ENCODE results near the gene ABCC2. TPM values are rescaled to one million over a fixed set of nuclear protein-coding genes. Genes with fewer than 3 reads are reported as not detected.
"Not testable (repeated sequence)": the region's sequence is repeated elsewhere in the genome, so short reads cannot be mapped to it uniquely, and the experiment has no call there.

The ABCC2 gene
- total RNA-seq, 1 donor from 2014 or later = 11.0 TPM

DNA sequence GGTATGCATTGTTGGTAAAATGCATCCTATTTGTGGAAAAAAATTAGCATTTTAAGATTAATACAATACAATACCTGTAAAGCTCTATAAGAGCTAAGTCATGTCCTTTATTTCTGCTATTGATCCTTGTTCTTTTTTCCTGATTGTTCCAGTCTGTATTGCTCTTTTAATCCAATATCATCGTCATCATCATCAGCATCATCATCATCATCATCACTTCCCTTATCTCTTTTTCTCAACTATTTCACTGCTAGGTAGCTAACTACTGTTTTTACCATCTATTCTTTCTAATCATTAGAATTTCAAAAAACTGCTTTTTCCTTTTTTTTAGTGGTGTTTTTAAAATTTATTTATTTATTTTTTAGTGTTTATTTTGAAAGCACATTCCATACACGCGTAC is 71.2 kb downstream of the ABCC2 start:
- Mint-ChIP-seq H3K27me3 (no peaks in the 10 kb centered on the region), H3K27ac (no peak overlapping the region), H3K36me3 (no peaks in the 10 kb centered on the region), H3K9me3 (no peaks in the 10 kb centered on the region), H3K4me3 (no peak overlapping the region), H3K4me1 (ENCODE audit: unreplicated experiment) (peaks cover 22% of the 10 kb centered on the region)
- no peak for DNase-seq (ENCODE audit: extremely low spot score, unreplicated experiment)
- TF ChIP-seq, protein P1, sequence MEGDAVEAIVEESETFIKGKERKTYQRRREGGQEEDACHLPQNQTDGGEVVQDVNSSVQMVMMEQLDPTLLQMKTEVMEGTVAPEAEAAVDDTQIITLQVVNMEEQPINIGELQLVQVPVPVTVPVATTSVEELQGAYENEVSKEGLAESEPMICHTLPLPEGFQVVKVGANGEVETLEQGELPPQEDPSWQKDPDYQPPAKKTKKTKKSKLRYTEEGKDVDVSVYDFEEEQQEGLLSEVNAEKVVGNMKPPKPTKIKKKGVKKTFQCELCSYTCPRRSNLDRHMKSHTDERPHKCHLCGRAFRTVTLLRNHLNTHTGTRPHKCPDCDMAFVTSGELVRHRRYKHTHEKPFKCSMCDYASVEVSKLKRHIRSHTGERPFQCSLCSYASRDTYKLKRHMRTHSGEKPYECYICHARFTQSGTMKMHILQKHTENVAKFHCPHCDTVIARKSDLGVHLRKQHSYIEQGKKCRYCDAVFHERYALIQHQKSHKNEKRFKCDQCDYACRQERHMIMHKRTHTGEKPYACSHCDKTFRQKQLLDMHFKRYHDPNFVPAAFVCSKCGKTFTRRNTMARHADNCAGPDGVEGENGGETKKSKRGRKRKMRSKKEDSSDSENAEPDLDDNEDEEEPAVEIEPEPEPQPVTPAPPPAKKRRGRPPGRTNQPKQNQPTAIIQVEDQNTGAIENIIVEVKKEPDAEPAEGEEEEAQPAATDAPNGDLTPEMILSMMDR (conservative IDR thresholded peaks at IDR 0.05) = no peak

DNA sequence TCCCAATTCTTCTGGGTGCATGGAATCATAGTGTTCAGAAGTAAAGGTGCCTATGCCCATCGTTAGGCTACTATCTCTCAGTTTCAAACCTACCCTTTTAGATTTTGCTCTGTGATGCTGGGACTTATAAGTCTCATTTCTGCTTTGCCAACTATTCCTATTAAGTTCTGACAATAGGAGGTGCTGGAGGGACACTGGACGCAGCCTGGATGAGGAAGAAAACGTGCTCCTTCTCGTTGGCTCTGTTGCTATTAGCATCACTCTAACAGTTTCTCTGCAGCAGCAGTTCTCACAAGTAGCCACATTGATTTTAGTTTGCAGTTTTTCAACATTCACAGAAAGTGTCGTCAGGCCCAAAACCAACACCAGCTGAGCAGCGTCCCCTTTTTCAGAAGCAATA is 72.4 kb downstream of the ABCC2 start:
- no peak for DNase-seq (ENCODE audit: extremely low spot score, unreplicated experiment)
- Mint-ChIP-seq H3K4me3 (no peak overlapping the region), H3K27me3 (no peaks in the 10 kb centered on the region), H3K4me1 (ENCODE audit: unreplicated experiment) (peaks cover 16% of the 10 kb centered on the region), H3K9me3 (no peaks in the 10 kb centered on the region), H3K36me3 (no peaks in the 10 kb centered on the region), H3K27ac (no peak overlapping the region)
- TF ChIP-seq, protein P1 (conservative IDR thresholded peaks at IDR 0.05) = peak; percentile 63

DNA sequence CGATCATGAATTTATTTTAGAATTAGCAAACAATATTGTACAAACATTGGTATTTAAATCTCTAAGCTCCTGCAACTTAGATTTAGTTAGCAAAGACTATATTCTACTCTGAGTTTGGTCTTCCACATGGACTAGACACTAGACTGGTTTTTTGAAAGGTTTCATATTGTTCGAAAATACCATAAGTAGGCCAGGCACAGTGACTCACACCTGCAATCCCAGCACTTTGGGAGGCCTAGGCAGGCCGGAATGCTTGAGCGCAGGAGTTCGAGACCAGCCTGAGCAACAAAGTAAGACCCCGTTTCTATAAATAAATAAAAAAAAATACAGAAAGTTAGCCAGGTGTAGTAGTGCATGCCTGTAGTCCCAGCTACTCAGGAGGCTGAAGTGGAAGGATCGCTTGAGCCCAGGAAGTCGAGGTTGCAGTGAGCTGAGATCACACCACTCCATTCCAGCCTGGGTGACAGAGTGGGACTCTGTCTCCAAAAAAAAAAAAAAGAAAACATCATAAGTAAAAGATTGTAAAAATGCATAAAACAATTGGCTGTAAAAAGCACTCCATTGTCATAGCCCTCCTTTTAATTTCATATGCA is 73.1 kb downstream of the ABCC2 start:
- no peaks in the 10 kb centered on the region for H3K36me3 Mint-ChIP-seq
- H3K27ac Mint-ChIP-seq = no peak overlapping the region
- TF ChIP-seq, protein P1 (conservative IDR thresholded peaks at IDR 0.05) = no peak
- no peak for DNase-seq (ENCODE audit: extremely low spot score, unreplicated experiment)
- H3K4me3 Mint-ChIP-seq = no peak overlapping the region
- H3K9me3 Mint-ChIP-seq = no peaks in the 10 kb centered on the region
- H3K27me3 Mint-ChIP-seq = no peaks in the 10 kb centered on the region
- peaks cover 10% of the 10 kb centered on the region for H3K4me1 Mint-ChIP-seq (ENCODE audit: unreplicated experiment)

DNA sequence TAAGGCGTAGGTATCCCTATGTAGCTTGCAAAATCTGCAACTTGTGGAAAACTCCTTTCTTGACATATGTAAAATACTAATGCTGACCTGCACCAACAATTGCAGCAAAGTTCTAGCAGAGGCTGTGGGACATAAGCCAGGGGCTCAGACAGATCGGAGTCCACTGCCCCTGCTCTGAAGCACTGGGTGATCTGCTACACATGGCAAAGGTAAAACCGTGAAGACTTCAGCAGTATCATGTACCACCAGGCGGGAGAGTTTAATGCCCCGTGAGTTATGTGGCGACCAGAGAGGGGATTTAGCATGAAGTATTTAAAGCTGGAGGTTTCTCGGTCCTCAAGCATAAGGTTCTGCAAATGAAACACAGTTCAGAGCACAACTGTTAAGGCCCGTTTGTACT is 76.4 kb downstream of the ABCC2 start:
- Mint-ChIP-seq H3K4me3 (no peak overlapping the region), H3K27me3 (no peaks in the 10 kb centered on the region), H3K4me1 (ENCODE audit: unreplicated experiment) (peaks cover 5% of the 10 kb centered on the region), H3K36me3 (no peaks in the 10 kb centered on the region), H3K9me3 (no peaks in the 10 kb centered on the region), H3K27ac (no peak overlapping the region)
- TF ChIP-seq, protein P1 (conservative IDR thresholded peaks at IDR 0.05) = no peak
- DNase-seq (ENCODE audit: extremely low spot score, unreplicated experiment) = no peak

DNA sequence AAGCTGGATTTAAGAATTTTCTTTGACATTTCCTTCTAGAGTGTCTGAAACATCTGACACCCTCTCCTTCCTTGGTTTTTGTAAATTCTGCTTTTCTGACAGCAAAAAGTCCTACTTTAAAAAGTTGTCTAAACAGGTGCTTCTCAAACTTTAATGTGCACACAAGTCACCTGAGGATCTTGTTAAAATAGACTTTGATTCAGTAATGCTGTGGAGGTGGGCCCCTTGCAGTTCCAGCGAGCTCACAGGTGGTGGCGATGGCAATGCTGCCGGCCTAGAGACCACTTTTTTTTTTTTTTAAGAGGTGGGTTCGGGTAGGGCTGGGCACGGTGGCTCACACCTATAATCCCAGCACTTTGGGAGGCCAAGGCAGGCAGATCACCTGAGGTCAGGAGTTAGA is 77.1 kb downstream of the ABCC2 start:
- no peak for DNase-seq (ENCODE audit: extremely low spot score, unreplicated experiment)
- Mint-ChIP-seq H3K4me3 (no peak overlapping the region), H3K4me1 (ENCODE audit: unreplicated experiment) (peaks cover 5% of the 10 kb centered on the region), H3K9me3 (no peaks in the 10 kb centered on the region), H3K27ac (no peak overlapping the region), H3K36me3 (no peaks in the 10 kb centered on the region), H3K27me3 (peaks cover 3% of the 10 kb centered on the region)
- TF ChIP-seq, protein P1 (conservative IDR thresholded peaks at IDR 0.05) = peak; percentile 49

DNA sequence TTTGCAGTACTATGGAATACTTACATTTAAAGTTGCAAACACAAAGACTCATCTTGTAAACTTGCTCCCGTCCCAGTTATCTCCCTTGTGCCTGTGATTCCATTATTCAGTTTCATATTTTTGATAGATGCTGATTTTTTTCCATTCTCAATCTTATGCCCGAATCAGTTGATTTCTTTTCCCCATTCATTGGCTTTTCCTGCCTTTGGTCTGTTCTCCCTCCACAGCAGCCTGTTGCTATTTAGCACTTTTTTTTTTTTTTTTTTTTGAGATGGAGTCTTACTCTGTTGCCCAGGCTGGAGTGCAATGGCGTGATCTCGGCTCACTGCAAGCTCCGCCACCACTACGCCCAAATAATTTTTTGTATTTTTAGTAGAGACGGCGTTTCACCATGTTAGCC is 78.0 kb downstream of the ABCC2 start:
- Mint-ChIP-seq H3K36me3 (no peaks in the 10 kb centered on the region), H3K4me1 (ENCODE audit: unreplicated experiment) (no peaks in the 10 kb centered on the region), H3K27ac (no peak overlapping the region), H3K4me3 (no peak overlapping the region), H3K27me3 (peaks cover 3% of the 10 kb centered on the region), H3K9me3 (no peaks in the 10 kb centered on the region)
- TF ChIP-seq, protein P1 (conservative IDR thresholded peaks at IDR 0.05) = no peak
- no peak for DNase-seq (ENCODE audit: extremely low spot score, unreplicated experiment)

DNA sequence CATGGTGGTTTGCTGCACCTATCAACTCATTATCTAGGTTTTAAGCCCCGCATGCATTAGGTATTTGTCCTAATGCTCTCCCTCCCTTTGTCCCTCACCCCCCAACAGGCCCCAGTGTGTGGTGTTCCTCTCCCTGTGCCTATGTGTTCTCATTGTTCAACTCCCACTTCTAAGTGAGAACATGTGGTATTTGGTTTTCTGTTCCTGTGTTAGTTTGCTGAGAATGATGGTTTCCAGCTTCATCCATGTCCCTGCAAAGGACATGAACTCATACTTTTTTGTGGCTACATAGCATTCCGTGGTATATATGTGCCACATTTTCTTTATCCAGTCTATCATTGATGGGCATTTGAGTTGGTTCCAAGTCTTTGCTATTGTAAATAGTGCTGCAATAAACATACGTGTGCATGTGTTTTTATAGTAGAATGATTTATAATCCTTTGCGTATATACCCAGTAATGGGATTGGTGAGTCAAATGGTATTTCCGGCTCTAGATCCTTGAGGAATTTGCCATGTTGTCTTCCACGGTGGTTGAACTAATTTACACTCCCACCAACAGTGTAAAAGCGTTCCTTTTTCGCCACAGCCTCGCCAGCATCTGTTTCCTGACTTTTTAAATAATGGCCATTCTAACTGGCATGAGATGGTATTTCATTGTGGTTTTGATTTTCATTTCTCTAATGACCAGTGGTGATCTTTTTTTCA is 81.2 kb downstream of the ABCC2 start:
- not testable (repeated sequence) for DNase-seq (ENCODE audit: extremely low spot score, unreplicated experiment); H3K4me3 Mint-ChIP-seq; H3K4me1 Mint-ChIP-seq (ENCODE audit: unreplicated experiment); H3K36me3 Mint-ChIP-seq; H3K9me3 Mint-ChIP-seq; H3K27ac Mint-ChIP-seq; H3K27me3 Mint-ChIP-seq

DNA sequence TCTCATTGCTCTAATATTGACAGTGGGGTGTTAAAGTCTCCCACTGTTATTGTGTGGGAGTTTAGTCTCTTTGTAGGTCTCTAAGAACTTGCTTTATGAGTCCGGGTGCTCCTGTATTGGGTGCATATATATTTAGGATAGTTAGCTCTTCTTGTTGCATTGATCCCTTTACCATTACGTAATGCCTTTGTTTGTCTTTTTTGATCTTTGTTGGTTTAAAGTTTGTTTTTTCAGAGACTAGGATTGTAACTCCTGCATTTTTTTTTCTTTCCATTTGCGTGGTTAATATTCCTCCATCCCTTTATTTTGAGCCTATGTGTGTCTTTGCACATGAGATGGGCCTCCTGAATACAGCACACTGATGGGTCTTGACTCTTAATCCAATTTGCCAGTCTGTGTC is 84.8 kb downstream of the ABCC2 start:
- not testable (repeated sequence) for H3K4me3 Mint-ChIP-seq; H3K27me3 Mint-ChIP-seq; H3K27ac Mint-ChIP-seq; DNase-seq (ENCODE audit: extremely low spot score, unreplicated experiment); H3K4me1 Mint-ChIP-seq (ENCODE audit: unreplicated experiment); H3K36me3 Mint-ChIP-seq
- peaks cover 10% of the 10 kb centered on the region for H3K9me3 Mint-ChIP-seq
